GM12872 (cell line): ENCODE data around the gene PLA2G4B.

Source experiments
- CTCF ChIP-seq: IDR thresholded peaks from 3 replicates; pipeline ENCODE4 v1.5.1; 2011; ENCODE audit warnings: low read depth, mild to moderate bottlenecking, low read length, moderate library complexity; ENCODE audit not compliant: insufficient read depth

Gene PLA2G4B

GRCh38 chr15:41854443-41854842, 15.8 kb downstream of the PLA2G4B start:
- no peak for TF ChIP-seq CTCF

GRCh38 chr15:41855261-41855961, 16.8 kb downstream of the PLA2G4B start:
- no peak for TF ChIP-seq CTCF

- no peak for TF ChIP-seq CTCF
These were observed 17.6 kb downstream of the PLA2G4B start for GRCh38 chr15:41856262-41856661.

- TF ChIP-seq CTCF = no peak
These were observed 18.1 kb downstream of the PLA2G4B start for GRCh38 chr15:41856716-41857115.

- no peak for TF ChIP-seq CTCF
These were observed 18.7 kb downstream of the PLA2G4B start for GRCh38 chr15:41857316-41857715.

- TF ChIP-seq CTCF = no peak
These were observed 20.1 kb downstream of the PLA2G4B start for GRCh38 chr15:41858756-41859155.

GRCh38 chr15:41860049-41860828, 21.6 kb downstream of the PLA2G4B start:
- peak; percentile 32; the same call in 2 of the 3 replicates for TF ChIP-seq CTCF
